Hepatocyte (in vitro differentiated cells): ENCODE results near the gene RABGAP1L.

Source experiments
- CTCF ChIP-seq: fragments of 200-600 bp; sonication (generic); IDR thresholded peaks from 2 replicates; pipeline ENCODE4 v1.5.1; 2016; ENCODE audit warnings: antibody characterized with exemption, mild to moderate bottlenecking; ENCODE audit not compliant: poor library complexity
- EZH2 ChIP-seq: fragments of 200-600 bp; sonication (generic); IDR thresholded peaks from 2 replicates; pipeline ENCODE4 v1.6.1; 2016; ENCODE audit warnings: antibody characterized with exemption, mild to moderate bottlenecking, borderline replicate concordance

GRCh38 chr1:174344162-174344561 is 184.8 kb downstream of the RABGAP1L start:
- TF ChIP-seq CTCF (no peak), EZH2 (no peak)
